ENCODE results near the gene OR2A2.
"Not testable (repeated sequence)": the region's sequence is repeated elsewhere in the genome, so short reads cannot be mapped to it uniquely, and the experiment has no call there.

The OR2A2 gene, protein sequence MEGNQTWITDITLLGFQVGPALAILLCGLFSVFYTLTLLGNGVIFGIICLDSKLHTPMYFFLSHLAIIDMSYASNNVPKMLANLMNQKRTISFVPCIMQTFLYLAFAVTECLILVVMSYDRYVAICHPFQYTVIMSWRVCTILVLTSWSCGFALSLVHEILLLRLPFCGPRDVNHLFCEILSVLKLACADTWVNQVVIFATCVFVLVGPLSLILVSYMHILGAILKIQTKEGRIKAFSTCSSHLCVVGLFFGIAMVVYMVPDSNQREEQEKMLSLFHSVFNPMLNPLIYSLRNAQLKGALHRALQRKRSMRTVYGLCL

DNA sequence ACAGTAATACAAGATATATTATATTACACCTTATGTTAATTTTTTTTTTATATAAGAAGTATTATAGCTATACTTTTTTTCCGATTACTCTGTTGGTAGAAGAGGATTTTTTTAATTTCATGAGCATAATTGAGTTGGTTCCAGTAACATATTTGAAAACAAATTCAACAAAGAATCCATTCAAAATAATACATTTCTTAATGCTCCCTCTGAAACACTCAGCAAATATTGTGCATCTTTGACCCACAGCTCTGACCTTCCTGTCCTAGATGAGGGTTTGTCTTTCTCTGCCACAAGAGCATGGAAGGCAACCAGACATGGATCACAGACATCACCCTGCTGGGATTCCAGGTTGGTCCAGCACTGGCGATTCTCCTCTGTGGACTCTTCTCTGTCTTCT, at the start of gene OR2A2:
Gene OR2A2 (plus strand): TSS at position 301 of the 400 bp plus-strand sequence. CDS start 0 bp downstream, at position 301.
- DNase-seq, result no peak

DNA sequence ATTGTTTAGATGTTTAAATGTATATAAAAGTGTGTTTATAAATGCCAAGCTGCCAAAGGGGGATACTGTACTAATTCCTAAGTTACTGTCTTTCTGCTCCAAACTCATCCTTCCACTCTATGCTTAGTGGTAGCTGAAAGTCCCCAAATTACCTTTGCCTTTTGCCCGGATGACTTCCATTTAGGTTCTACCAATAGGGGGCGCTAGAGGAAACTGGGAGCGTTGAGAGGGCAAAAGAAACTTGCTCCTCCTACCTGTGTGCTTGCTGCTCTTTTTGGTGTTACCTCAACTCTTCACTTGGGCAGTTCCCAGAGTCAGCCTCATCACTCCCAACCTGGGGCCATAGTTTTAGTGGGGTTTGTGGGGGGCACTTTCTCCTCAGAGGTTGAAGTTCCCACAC, 45.7 kb upstream of the OR2A2 start:
- no peak for DNase-seq

DNA sequence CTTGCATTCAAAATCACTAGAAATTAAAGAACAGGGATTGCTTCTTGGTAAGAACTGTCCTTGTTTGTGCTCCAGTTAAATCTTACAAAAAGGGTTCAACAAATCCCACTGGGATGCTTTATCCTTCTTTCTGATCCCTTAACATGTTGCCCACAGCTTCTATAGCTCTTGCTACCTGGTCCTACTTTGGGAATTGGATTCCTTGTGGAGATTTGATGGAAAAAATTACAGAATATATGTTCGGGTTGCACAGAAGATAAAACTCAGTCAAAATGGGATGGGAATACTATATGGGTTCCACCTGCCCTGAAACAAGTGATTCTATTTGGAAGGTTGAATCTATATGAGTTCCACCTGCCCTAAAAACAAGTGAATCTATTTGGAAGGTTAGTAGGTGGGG, 39.9 kb upstream of the OR2A2 start, which contains the start of gene OR2A25:
Gene OR2A25 (plus strand): TSS at position 301 of the 400 bp plus-strand sequence. CDS start 4,409 bp downstream, outside the sequence.
- DNase-seq, result no peak

DNA sequence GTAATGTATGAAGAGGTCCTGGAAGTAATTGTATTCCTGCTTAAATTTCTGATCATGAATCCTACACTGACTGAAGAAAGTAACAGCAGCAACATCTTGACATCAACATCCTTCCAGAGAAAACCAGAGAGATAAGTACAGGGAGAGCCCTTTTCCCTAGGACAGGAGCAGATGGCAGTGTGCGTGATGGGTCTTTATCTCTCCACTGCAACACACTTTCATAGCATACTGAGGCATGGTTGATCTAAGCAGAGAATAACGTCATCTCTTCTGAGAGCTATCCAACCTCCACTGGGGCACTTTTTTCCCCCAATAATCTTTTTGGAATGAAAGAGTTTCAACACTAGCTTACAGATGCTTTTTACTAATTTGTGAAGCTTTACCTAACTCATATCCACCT, 39.4 kb upstream of the OR2A2 start:
- DNase-seq, result no peak

DNA sequence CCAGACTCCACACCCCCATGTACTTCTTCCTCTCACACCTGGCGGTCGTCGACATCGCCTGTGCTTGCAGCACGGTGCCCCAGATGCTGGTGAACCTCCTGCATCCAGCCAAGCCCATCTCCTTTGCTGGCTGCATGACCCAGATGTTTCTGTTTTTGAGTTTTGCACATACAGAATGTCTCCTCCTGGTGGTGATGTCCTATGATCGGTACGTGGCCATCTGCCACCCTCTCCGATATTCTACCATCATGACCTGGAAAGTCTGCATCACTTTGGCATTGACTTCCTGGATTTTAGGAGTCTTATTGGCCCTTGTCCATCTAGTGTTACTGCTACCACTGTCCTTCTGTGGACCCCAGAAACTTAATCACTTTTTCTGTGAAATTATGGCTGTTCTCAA, 35.0 kb upstream of the OR2A2 start:
- DNase-seq, result no peak

DNA sequence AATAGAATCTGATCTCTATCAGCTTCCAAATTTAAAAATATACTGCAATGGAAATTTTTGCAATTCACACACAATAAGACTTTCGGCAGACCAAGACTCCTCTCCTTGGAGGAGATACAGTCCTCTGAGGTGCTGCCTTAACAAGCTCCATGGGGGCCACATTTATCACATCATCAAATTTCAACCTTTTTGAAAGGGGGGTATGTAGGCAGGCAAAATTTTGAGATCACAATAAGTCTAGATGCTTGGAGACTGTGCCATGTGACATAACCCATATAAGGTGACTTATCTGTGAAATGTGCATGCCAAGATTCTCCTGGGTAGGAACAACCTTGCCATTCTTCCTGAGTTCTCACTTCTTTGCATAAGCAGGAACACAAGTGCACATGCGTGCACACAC, 23.4 kb upstream of the OR2A2 start, which contains the start of gene OR2A12:
Gene OR2A12 (plus strand): TSS at position 301 of the 400 bp plus-strand sequence. CDS start 8,830 bp downstream, outside the sequence.
- no peak for DNase-seq

DNA sequence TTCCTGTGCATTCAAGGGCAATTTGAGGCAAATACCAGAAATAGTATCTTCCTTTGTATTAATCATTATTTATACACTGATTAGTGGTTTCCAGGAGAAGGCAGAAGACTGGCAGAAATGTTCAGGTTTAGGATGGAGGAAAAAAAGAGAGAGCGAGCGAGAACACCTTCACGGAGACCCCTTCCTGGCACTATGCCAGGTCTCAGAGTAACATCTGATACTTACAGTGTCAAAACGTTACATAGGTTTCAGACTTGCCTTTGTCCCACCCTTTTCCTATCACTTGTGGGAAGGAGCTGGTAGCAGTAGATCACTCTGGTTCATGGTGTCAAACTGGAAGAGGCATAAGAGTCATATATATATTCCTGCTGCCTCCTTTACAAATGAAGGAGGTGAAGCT, 22.7 kb upstream of the OR2A2 start:
- DNase-seq, result no peak

DNA sequence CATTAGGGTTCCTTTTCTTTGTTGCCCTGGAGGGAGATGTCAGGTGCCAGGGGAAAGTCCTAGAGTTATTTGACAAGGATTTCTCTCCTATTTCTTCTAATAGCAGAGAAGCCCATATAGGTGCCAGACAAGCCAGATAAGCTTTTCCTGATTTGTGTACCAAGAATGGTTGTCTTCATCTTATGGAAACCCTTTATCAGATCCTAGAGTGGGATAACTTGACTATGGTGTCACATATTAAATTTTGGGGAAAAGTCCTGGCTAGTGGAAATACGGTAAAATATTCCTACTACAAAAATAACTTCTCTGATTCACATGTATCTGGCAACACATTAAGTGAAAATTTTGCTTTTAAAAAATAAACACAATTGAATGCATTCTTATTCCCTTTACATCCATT, 22.2 kb upstream of the OR2A2 start:
- no peak for DNase-seq

DNA sequence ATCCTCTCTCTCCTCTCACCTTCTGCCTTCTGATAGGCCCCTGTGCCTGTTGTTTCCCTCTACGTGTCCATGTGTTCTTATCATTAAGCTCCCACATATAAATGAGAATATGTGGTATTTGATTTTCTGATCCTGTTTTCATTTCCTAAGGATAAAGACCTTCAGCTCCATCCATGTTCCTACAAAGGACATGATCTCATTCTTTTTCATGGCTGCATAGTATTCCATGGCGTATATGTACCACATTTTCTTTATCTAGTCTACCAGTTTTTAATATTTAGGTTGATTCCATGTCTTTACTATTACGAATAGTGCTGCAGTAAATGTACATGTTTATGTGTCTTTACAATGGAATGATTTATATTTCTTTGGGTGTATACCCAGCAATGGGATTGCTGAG, 18.7 kb upstream of the OR2A2 start:
- DNase-seq, result no peak

DNA sequence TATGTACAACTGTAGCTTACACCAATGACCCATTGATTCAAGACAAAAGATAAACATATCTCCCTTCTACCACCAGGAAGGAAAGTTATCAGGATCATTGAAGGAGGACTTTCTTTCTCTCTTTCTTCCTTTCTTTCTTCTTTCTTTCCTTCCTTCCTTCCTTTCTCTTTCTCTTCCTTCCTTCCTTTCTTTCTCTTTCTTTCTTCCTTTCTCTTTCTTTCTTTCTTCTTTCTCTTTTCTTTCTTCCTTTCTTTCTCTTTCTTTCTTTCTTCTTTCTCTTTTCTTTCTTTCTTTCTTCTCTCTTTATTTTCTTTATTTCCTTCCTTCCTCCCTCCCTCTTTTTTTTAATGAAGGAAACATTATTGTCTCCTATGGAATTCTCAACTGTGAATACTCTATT, 10.6 kb upstream of the OR2A2 start:
- DNase-seq, result no peak

DNA sequence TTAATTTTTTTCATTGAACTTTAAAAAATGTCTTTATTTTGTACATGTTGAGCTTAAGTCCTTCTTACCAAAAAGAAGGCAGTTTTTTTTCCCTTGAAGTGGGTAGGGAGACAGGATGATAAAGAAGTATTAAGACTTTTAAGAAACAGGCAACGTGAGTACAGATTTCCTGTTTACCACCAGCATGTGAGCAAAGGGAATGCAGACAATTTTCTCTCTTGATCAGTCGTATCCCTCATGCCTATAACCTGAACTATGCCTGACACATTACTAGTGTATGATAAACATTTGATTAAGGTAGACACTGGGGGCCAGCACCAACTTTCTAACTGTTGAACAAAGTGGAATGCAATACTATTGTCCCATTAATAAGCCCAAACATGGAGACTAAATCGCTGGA, 8.8 kb upstream of the OR2A2 start:
- DNase-seq, result no peak

DNA sequence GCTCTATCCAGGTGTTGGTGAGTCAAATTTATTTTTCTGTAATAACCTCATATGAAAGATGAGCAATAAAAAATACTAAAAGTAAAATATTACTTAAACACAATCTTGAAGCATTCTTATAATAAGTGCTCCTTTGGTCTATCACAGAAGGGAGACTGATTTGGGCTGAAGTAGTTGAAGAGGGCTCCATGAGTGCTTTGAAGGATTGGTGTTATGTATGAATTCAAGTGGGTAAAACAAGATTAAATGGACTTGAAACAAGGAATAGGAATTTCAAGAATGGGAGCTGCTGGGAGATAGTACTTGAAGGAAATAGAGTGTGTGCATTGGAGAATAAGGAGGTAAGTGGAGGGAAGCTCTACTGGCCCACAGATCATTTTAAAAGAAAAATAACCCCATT, 7.3 kb upstream of the OR2A2 start:
- no peak for DNase-seq

DNA sequence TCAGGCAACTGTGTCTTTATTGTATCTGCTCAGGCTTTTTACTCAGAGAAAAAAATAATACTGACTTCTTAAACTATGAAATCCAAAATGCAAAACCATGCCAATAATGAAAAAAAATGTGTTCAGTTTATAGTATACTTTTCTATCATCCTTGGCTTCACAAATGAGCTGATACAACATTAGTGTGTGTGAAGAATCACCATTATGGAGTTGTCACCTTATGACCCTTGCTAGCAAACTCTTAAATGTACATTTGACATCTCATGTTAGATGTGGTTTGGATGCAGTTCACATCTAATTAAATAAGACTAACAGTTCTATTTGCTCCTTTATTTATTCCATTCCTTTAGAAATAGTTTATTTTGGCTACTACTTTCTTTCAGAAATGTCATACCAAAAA, 4.2 kb upstream of the OR2A2 start:
- no peak for DNase-seq

DNA sequence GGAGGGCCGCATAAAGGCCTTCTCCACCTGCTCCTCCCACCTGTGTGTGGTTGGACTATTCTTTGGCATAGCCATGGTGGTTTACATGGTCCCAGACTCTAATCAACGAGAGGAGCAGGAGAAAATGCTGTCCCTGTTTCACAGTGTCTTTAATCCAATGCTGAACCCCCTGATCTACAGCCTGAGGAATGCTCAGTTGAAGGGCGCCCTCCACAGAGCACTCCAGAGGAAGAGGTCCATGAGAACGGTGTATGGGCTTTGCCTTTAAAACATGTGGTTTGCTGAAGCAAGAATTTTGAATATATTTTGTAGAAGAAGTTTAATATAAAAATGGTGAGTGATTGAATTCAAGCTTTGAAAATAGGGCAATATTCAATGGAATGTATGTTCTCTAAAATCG, 889 bp downstream of the OR2A2 start:
- no peak for DNase-seq

DNA sequence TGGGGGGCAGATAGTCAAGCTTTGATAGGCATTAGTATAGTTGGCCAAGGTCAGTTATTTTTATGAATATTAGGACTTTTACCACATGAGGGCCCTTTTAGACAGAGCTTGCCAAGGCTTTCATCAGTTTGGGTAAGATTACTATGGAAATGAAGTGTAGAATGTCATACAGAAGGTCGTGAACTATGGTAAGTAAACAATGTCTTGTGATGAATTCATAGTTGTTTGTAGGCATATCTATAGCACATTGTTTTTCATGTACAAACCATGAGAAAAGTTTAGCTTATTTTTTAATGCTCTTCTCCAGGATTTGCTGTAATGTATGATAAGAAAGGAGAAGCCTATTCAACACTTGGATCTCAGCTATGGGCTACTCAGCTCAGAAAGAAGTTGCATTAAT, 4.3 kb downstream of the OR2A2 start:
- DNase-seq, result no peak

DNA sequence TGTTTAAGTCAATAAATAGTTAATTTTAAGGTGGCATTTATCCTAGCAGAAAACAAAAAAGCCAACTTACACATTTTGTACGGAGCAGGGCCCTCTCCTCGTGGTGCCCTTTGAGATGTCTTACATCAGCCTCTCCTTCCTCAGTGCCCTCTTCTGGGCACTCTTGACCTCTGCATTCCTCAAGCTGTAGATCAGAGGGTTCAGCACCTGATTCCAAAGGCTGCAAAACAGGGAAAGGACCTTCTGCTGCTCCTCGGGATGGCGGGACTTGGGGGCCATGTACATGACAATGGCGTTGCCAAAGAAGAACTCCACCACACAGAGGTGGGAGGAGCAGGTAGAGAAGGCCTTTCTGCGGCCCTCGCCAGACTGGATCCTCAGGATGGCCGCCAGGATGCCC, 9.0 kb downstream of the OR2A2 start:
- DNase-seq, result no peak

DNA sequence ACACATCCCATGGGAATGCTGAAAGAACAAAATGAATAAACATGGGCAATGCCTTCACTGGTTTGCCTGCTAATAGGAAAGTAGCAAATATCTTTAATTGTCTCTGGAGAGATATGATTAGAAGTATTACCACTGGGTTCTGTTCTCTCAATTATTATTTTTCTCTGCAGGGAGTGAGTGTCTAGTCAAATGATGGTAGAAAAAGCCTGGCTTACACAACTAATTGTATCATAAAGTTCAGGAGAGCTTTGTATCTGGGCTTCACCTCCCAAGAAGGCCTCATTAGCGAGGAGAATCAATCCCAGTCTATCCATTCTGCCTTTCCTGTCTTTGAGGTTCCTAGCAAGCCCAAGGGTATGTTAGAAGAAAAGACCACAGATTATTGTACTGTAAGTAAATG, 13.5 kb downstream of the OR2A2 start, which contains the start of gene OR2A14:
Gene OR2A14 (plus strand): TSS at position 301 of the 400 bp plus-strand sequence. CDS start 5,937 bp downstream, outside the sequence.
- no peak for DNase-seq

DNA sequence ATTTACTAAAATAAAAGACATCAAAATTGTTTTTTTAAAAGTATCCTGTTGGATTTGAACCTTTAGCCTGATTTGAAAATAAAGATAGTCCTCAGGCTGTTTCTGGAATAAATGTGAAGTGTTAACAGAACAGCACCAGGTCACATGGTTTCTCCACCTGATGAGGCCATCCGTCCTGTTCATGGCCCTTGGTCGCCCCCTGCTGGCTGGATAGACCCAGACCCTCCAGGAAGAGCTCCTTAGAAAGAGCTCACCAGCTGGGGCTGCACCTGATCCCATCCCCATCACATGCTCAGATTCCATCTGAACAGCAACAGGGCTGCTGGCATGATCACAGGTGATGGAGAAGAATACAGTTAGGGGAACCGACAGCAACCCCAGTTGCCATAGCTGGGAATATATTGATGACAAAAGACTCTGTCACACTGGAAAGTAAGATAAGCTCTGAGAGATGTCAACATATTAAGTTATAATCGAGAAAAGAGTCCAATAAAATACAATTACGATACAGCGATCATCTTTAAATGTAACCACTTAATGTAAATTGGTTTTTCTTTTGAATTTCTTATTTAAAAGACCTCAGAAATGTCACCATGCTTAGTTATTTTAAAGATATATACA, 18.4 kb downstream of the OR2A2 start:
- DNase-seq, result peak; percentile 86

DNA sequence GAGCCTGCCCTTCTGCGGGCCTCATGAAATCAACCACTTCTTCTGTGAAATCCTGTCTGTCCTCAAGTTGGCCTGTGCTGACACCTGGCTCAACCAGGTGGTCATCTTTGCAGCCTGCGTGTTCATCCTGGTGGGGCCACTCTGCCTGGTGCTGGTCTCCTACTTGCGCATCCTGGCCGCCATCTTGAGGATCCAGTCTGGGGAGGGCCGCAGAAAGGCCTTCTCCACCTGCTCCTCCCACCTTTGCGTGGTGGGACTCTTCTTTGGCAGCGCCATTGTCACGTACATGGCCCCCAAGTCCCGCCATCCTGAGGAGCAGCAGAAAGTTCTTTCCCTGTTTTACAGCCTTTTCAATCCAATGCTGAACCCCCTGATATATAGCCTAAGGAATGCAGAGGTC, 20.2 kb downstream of the OR2A2 start:
- not testable (repeated sequence) for DNase-seq

DNA sequence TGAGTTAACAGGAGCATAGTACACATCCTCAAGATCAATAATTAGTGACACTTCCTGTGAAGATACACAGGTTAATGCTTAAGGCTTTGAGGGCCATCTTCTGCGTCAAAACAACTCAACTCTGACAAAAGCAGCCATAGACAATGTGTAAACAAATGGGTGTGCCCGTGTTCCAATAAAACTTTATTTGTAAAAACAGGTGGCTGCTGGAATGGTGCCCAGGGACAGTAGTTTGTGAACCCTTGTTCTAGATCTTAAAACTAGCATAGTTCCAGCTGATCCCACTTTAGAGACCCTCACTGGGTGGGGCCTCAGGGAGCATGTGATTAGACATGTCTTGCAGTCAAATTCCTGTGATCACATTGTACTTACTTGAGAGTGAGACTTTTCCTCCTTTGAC, 21.3 kb downstream of the OR2A2 start:
- DNase-seq, result no peak

DNA sequence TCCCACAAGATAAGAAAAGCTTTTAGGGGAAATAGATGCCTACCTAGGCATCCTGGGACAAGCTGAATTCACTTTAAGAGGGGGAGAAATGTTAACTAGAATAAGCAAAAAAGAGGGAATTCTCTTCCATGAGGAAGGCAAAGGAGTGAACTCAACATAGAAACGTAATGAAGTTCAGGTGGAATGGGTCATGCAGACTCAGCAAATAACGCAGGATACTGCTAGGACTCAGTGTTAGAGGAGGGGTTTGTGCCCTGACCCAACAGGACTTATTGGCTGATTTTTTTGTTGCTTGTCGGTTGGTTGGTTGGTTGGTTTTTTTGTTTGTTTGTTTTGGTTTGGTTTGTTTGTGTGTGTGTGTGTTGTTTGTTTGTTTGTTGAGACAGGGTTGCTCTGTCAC, 22.9 kb downstream of the OR2A2 start:
- DNase-seq, result no peak

DNA sequence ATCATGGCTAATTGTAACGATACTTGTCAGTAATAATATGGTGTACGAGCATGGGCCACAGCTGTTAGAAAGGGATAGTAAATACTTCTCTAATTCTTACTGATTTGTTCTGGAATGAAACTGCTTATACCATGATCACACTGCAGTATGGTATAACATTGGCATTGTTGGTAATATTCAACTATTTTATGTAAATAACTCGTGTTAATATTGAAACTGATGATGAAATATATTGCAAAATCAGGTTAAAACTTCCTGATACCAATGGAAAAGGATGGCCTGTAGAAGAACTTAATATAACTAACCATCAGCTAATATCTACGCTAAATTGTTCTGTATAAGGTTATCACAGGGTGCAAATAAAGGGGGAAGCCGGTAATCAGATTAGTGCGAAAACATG, 23.9 kb downstream of the OR2A2 start:
- DNase-seq, result no peak

DNA sequence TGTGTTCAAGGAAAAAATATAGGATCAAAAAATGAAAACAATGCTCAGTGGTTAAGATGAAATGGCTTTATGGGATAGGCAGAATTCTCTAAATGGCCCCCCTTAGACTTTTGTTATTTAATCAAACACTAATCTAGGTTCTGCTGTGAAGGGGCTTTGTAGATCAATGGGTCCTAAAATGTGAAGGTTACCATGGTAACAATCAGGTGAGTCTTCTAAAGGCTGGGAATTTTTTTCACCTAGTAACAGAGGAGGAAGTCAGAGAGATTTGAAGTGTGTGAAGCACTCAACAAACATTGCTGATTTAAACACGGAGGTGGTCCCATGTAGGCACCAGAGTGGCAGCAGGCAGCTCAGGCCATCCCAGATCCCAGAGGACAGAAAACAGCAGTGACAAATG, 24.7 kb downstream of the OR2A2 start:
- DNase-seq, result no peak

DNA sequence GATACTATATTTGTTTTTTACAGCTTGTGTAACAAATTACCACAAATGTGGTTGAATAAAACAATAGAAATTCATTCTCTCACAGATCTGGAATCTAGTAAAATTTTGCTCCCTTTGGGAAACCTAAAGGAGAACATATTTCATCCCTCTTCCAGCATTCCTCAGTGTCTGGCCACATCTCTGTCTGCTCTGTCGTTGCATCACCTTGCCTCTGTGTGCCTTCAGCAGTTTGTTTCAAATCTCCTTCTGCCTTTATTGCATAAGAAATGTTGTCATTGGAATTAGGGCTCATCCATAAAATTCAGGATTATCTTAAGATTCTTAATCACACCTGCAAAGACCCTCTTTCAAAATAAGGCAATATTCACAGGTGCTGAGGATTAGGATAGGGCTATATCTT, 28.1 kb downstream of the OR2A2 start:
- no peak for DNase-seq

DNA sequence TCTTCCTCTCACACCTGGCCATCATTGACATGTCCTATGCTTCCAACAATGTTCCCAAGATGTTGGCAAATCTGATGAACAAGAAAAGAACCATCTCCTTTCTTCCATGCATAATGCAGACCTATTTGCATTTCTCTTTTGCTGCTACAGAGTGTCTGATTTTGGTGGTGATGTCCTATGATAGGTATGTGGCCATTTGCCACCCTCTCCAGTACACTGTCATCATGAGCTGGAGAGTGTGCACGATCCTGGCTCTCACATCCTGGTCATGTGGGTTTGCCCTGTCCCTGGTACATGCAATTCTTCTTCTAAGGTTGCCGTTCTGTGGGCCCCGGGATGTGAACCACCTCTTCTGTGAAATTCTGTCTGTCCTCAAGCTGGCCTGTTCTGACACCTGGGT, 32.8 kb downstream of the OR2A2 start:
- no peak for DNase-seq
